GM12892 (cell line): ENCODE measurements around the gene PCDHA8.

Source experiments
- POLR2A ChIP-seq: IDR thresholded peaks from 2 replicates; pipeline ENCODE4 v1.6.1; 2011; ENCODE audit warnings: low read depth, low read length, control low read depth
- POLR2AphosphoS5 ChIP-seq: IDR thresholded peaks from 2 replicates; pipeline ENCODE4 v1.6.1; 2011; ENCODE audit warnings: low read depth, low read length, control low read depth

- TF ChIP-seq POLR2A (no peak), POLR2AphosphoS5 (no peak)
These were observed 16.4 kb downstream of the PCDHA8 start for GRCh38 chr5:140857177-140857986.
